HepG2 (cell line): Measurements from ENCODE around the gene FOXP3. TPM values are rescaled to one million over a fixed set of nuclear protein-coding genes. Genes with fewer than 3 reads are reported as not detected.

Source experiments
- ATAC-seq: fragments of 200-7000 bp; cut with Tn5 transposase; 3 replicates; pipeline ENCODE4 v1.9.1; 2020; ENCODE audit warnings: mild to moderate bottlenecking, moderate library complexity
- BruUV-seq: library from RNA; stranded (reverse); fragments of 400-500 nt; replicated peaks from 2 replicates; lab custom pipeline; 2021; lab: Mats Ljungman, UMichigan
- CTCF ChIA-PET: fragments of 300-600 bp; formaldehyde crosslinking; extraction: SDS; loops from one replicate; lab custom pipeline; 2021; ENCODE audit warnings: low total read pairs, inconsistent platforms, low intra/inter-chr PET ratio; lab: Yijun Ruan, JAX
- POLR2A ChIA-PET: fragments of 350-600 bp; sonication (Branson Sonifier 250); formaldehyde crosslinking; loops from one replicate; lab custom pipeline; 2020; ENCODE audit warnings: antibody characterized with exemption, inconsistent platforms; lab: Yijun Ruan, JAX
- DNase-seq: peaks from one replicate; pipeline ENCODE4 v3.0.0-alpha.2; 2015; ENCODE audit warnings: low spot score
- FAIRE-seq: peaks from 3 replicates; lab custom pipeline; 2011; peaks lifted over from hg19 to GRCh38; lab: Jason Lieb, UNC
- H2AFZ ChIP-seq: one replicate; pipeline ENCODE4 v1.6.1; 2011; ENCODE audit warnings: low read length, inconsistent platforms
- H3K27ac ChIP-seq: fragments of 300-600 bp; 3 replicates; pipeline ENCODE4 v1.8.0; 2011; ENCODE audit warnings: mixed run types, mild to moderate bottlenecking, mixed read lengths, low read length, inconsistent platforms; ENCODE audit not compliant: insufficient read depth; ENCODE audit errors: extremely low read length
- H3K27me3 ChIP-seq, 2 experiments: fragments of 200-600 bp in 1 of 2; 2 replicates in 1 of 2; 3 replicates in 1 of 2; pipeline versions ENCODE4 v1.6.0 to v1.8.0; 2011; ENCODE audit warnings: low read length in 2 of 2, mild to moderate bottlenecking in 2 of 2, moderate library complexity in 2 of 2, inconsistent platforms in 1 of 2; ENCODE audit not compliant: insufficient read depth in 2 of 2, control insufficient read depth in 1 of 2
- H3K36me3 ChIP-seq, 2 experiments: fragments of 200-600 bp in 1 of 2; replicated peaks in 1 of 2; 2 replicates in 1 of 2; 3 replicates in 1 of 2; pipeline versions ENCODE4 v1.5.1 to v1.8.0; 2011; ENCODE audit warnings: low read length in 2 of 2, inconsistent platforms in 1 of 2; ENCODE audit not compliant: insufficient read depth in 2 of 2, control insufficient read depth in 1 of 2
- H3K4me1 ChIP-seq: 2 replicates; pipeline ENCODE4 v1.5.1; 2012; ENCODE audit warnings: low read length, inconsistent platforms; ENCODE audit not compliant: insufficient read depth
- H3K4me2 ChIP-seq: 2 replicates; pipeline ENCODE4 v1.6.0; 2011; ENCODE audit warnings: low read depth, low read length, inconsistent platforms
- H3K4me3 ChIP-seq, 3 experiments: fragments of 200-600 bp in 1 of 3; sonication (generic), shearing (Covaris generic) in 1 of 3; replicated peaks in 1 of 3; 2 replicates each; pipeline ENCODE4 v1.5.1; 2011 to 2016; ENCODE audit warnings: low read length in 3 of 3, inconsistent platforms in 2 of 3, low read depth in 2 of 3, mild to moderate bottlenecking in 2 of 3, control low read depth in 1 of 3, mixed read lengths in 1 of 3; ENCODE audit not compliant: insufficient read depth in 1 of 3
- H3K79me2 ChIP-seq: one replicate; pipeline ENCODE4 v1.6.1; 2011; ENCODE audit warnings: low read length, inconsistent platforms; ENCODE audit not compliant: insufficient read depth
- H3K9ac ChIP-seq: 2 replicates; pipeline ENCODE4 v1.6.0; 2011; ENCODE audit warnings: mild to moderate bottlenecking, low read depth, low read length, inconsistent platforms; ENCODE audit not compliant: insufficient read depth
- H3K9me3 ChIP-seq: 2 replicates; pipeline ENCODE4 v1.5.1; 2012; ENCODE audit warnings: mild to moderate bottlenecking, low read length
- H4K20me1 ChIP-seq: 2 replicates; pipeline ENCODE4 v1.6.0; 2011; ENCODE audit warnings: inconsistent platforms, mild to moderate bottlenecking, low read length, moderate library complexity; ENCODE audit not compliant: insufficient read depth
- IRF2 ChIP-seq: IDR thresholded peaks from 2 replicates; pipeline ENCODE4 v1.6.1; 2018; ENCODE audit warnings: missing genetic modification reagents, missing compliant biosample characterization
- KMT2B ChIP-seq: IDR thresholded peaks from 2 replicates; pipeline ENCODE4 v1.6.1; 2016; ENCODE audit warnings: missing genetic modification reagents, missing compliant biosample characterization
- PPARG ChIP-seq: conservative IDR thresholded peaks from 2 replicates; pipeline ENCODE4 v1.6.1; 2016; ENCODE audit warnings: missing biosample characterization, missing genetic modification reagents
- RAD51 ChIP-seq: fragments of 450-650 bp; IDR thresholded peaks from 2 replicates; pipeline ENCODE4 v1.6.1; 2016; ENCODE audit warnings: borderline replicate concordance
- SP1 ChIP-seq, 2 experiments: fragments of 450-650 bp in 1 of 2; sonication (generic) in 1 of 2; formaldehyde crosslinking in 1 of 2; IDR thresholded peaks; 2 replicates each; pipeline versions ENCODE4 v1.4.0 to v1.6.1; 2016 to 2020; ENCODE audit warnings: missing genetic modification reagents in 1 of 2
- ZC3H13 ChIP-seq: sonication (generic); formaldehyde crosslinking; IDR thresholded peaks from 2 replicates; pipeline ENCODE4 v1.8.1; 2023; ENCODE audit warnings: mild to moderate bottlenecking, missing genetic modification reagents, moderate library complexity
- ZNF263 ChIP-seq: sonication (generic); formaldehyde crosslinking; IDR thresholded peaks from 2 replicates; pipeline ENCODE4 v1.4.0; 2020; ENCODE audit warnings: missing genetic modification reagents
- ZNF354B ChIP-seq: sonication (generic); formaldehyde crosslinking; IDR thresholded peaks from 2 replicates; pipeline ENCODE4 v1.8.0; 2022; ENCODE audit warnings: mild to moderate bottlenecking, missing genetic modification reagents
- ZNF644 ChIP-seq: IDR thresholded peaks from 2 replicates; pipeline ENCODE4 v1.6.1; 2016; ENCODE audit warnings: low read depth
- WGBS: methylation state at CpG from one replicate; pipeline ENCODE4 v1.1.6; 2017; ENCODE audit warnings: low lambda C conversion rate; 5-methylcytosine and 5-hydroxymethylcytosine counted together
- in situ Hi-C: cut with HindIII; loops from 2 replicates; pipeline ENCODE4 v1.10.0; 2017; ENCODE audit warnings: low pct_unique_long_range_greater_than_20kb; ENCODE audit not compliant: extremely low pct_ligation_motif_present
- intact Hi-C: fragments of 100-400 bp; cut with micrococcal nuclease; formaldehyde crosslinking; loops from one replicate; pipeline ENCODE4 v1.10.0; 2022; ENCODE audit not compliant: unreplicated experiment
- polyA plus RNA-seq, 8 experiments: library from polyadenylated mRNA; depleted of rRNA in 3 of 8; stranded (reverse) in 7 of 8; unstranded in 1 of 8; fragments of >200 nt; fragmentation: Illumina TruSeq in 4 of 8; extraction: Trizol in 4 of 8; gene quantifications; 2 replicates each; pipeline versions ENCODE4 v1.2.1 to v1.2.3, GENCODE V29; 2011 to 2016; ENCODE audit warnings: low read depth in 4 of 8, missing spikeins in 1 of 8, mixed read lengths in 1 of 8; ENCODE audit not compliant: insufficient read depth in 1 of 8
- total RNA-seq, 5 experiments: library from RNA; depleted of rRNA; stranded (reverse); fragments of >200 nt; fragmentation: Illumina TruSeq; extraction: Trizol; gene quantifications; 2 replicates each; pipeline ENCODE4 v1.2.3, GENCODE V29; 2016; ENCODE audit warnings: low read depth in 1 of 5

Gene FOXP3
- total and polyA plus RNA-seq, 2 of the 13 experiments (the other 11 are each of a cell fraction or from before 2014, with no cell fraction given): 0.04 TPM; not detected in 1

DNA sequence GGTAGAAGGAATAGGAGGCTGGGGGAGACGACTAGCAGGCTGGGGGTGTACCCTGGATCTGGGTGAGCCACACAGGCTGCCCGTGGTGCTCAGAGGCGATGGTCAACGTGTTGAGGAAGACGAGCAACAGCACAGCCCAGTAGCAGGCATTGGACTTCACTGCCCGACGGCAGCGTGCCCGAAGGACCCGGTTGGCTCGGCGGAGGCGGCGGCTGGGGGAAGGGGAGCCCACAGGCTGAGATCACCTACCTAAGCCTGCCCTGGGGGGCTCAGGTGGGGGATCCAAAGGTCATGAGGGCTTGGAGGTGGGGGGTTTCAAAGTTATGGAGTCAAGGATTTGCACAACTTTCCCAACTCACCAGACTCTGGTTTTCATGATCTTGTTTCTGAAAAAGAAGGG, 38.7 kb downstream of the FOXP3 start:
- Histone ChIP-seq H3K4me3 (no peak overlapping the region), H3K9ac (no peak overlapping the region), H3K4me1 (no peaks in the 10 kb centered on the region), H3K9me3 (no peaks in the 10 kb centered on the region), H3K27ac (no peak overlapping the region), H4K20me1 (no peaks in the 10 kb centered on the region), H3K36me3 (no peaks in the 10 kb centered on the region), H3K79me2 (no peaks in the 10 kb centered on the region), H3K27me3 (0 out of 5 replicates have a peak, but pooled peaks cover 0 to 1% of the 10 kb centered on the region in 2 experiments), H3K4me2 (no peak overlapping the region), H2AFZ (no peak overlapping the region)
- POLR2A ChIA-PET: no interaction called here
- no TSS peak for BruUV-seq
- CTCF ChIA-PET: no interaction called here
- no peak for TF ChIP-seq IRF2 (CRISPR knock-in tag)
- TF ChIP-seq KMT2B: no peak
- TF ChIP-seq ZC3H13 (CRISPR knock-in tag): no peak
- TF ChIP-seq ZNF354B (CRISPR knock-in tag): no peak
- ATAC-seq (no peak), DNase-seq (no peak), FAIRE-seq (no peak)
- intact Hi-C loops: no loop called here
- in situ Hi-C loops: no loop called here
- WGBS: 95% methylated on average over 4 of the region's 14 CpGs

DNA sequence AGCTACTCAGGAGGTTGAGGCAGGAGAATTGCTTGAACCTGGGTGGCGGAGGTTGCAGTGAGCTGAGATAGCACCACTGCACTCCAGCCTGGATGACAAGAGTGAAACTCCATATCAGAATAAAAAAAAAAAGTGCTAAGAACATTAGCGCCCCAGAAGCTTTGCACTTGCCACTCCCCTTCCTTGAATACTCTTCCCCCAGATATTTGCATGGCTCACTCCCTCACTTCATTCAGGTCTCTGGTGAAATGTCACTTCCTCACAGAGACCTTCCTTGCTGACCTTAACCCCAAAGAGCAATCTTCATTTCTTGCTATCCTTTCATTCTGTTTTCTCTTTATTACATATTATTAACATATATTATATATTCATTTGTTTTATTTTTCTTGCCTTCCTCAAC, 42.6 kb downstream of the FOXP3 start:
- ATAC-seq (no peak), DNase-seq (no peak), FAIRE-seq (no peak)
- Histone ChIP-seq H3K4me1 (no peaks in the 10 kb centered on the region), H3K27me3 (0 out of 5 replicates have a peak, but pooled peaks cover 0 to 1% of the 10 kb centered on the region in 2 experiments), H3K27ac (no peak overlapping the region), H2AFZ (no peak overlapping the region), H4K20me1 (no peaks in the 10 kb centered on the region), H3K4me2 (no peak overlapping the region), H3K36me3 (no peaks in the 10 kb centered on the region), H3K9ac (no peak overlapping the region), H3K79me2 (no peaks in the 10 kb centered on the region), H3K4me3 (no peak overlapping the region), H3K9me3 (no peaks in the 10 kb centered on the region)
- intact Hi-C loops (no loop called here), in situ Hi-C loops (no loop called here)
- WGBS: no CpG with 5 or more reads among the region's 2 CpGs
- BruUV-seq: no TSS peak
- ChIA-PET CTCF (no interaction called here), POLR2A (no interaction called here)
- TF ChIP-seq PPARG (CRISPR knock-in tag) (no peak), SP1 (IDR thresholded peaks at IDR 0.05) (no peak), SP1 (CRISPR knock-in tag; IDR thresholded peaks at IDR 0.05) (no peak), RAD51 (no peak), ZNF644 (no peak), ZNF263 (CRISPR knock-in tag) (no peak)
